ENCODE data around the gene HIP1R. TPM values are rescaled to one million over a fixed set of nuclear protein-coding genes. Genes with fewer than 3 reads are reported as not detected.

The HIP1R gene
- total and polyA plus RNA-seq, 4 donors, result 25.4 to 101 (median 30.1) TPM

- no peak for ATAC-seq (ENCODE audit: low FRiP score)
- Histone ChIP-seq H3K36me3 (ENCODE audit: control insufficient read depth in 1 of 2, insufficient read depth in 2 of 2, low read length in 1 of 2) (no peaks in the 10 kb centered on the region), H3K27ac (ENCODE audit: low read depth in 1 of 2, low read length in 2 of 2) (no peak overlapping the region), H3K9me3 (ENCODE audit: control insufficient read depth, low read length) (no peaks in the 10 kb centered on the region), H3K4me3 (ENCODE audit: low read length in 2 of 2) (no peak overlapping the region), H3K4me1 (ENCODE audit: control insufficient read depth in 1 of 2, insufficient read depth in 2 of 2, low read length in 2 of 2) (no peaks in the 10 kb centered on the region), H3K27me3 (ENCODE audit: control insufficient read depth in 1 of 2, insufficient read depth in 2 of 2, low read length in 1 of 2) (no peaks in the 10 kb centered on the region)
- 96 to 97% methylated on average over 5 of the region's 5 CpGs for WGBS, 2 donors
- no peak for DNase-seq
- intact Hi-C loops (cut with DNase I), result no loop called here
Observed at GRCh38 chr12:122838841-122839240, 3.6 kb downstream of the HIP1R start.

- Histone ChIP-seq H3K4me3 (ENCODE audit: low read length in 2 of 2) (no peak overlapping the region), H3K27ac (ENCODE audit: low read depth in 1 of 2, low read length in 2 of 2) (no peak overlapping the region), H3K36me3 (ENCODE audit: control insufficient read depth in 1 of 2, insufficient read depth in 2 of 2, low read length in 1 of 2) (no peaks in the 10 kb centered on the region), H3K9me3 (ENCODE audit: control insufficient read depth, low read length) (no peaks in the 10 kb centered on the region), H3K4me1 (ENCODE audit: control insufficient read depth in 1 of 2, insufficient read depth in 2 of 2, low read length in 2 of 2) (no peaks in the 10 kb centered on the region), H3K27me3 (ENCODE audit: control insufficient read depth in 1 of 2, insufficient read depth in 2 of 2, low read length in 1 of 2) (no peaks in the 10 kb centered on the region)
- intact Hi-C loops (cut with DNase I), result no loop called here
- peak; percentile 26 to 68 for DNase-seq
- 90 to 91% methylated on average over 18 of the region's 18 CpGs for WGBS, 2 donors
- no peak for ATAC-seq (ENCODE audit: low FRiP score)
Observed at GRCh38 chr12:122839907-122840554, 4.8 kb downstream of the HIP1R start.

- H3K4me3 ChIP-seq (ENCODE audit: low read length in 2 of 2), result no peak overlapping the region
- ATAC-seq (ENCODE audit: low FRiP score) (no peak), DNase-seq (peak; percentile 27 to 66)
- WGBS, 2 donors, result 91 to 94% methylated on average over 26 of the region's 26 CpGs
- H3K9me3 ChIP-seq (ENCODE audit: control insufficient read depth, low read length), result no peaks in the 10 kb centered on the region
- H3K36me3 ChIP-seq (ENCODE audit: control insufficient read depth in 1 of 2, insufficient read depth in 2 of 2, low read length in 1 of 2), result no peaks in the 10 kb centered on the region
- no peak overlapping the region for H3K27ac ChIP-seq (ENCODE audit: low read depth in 1 of 2, low read length in 2 of 2)
- H3K27me3 ChIP-seq (ENCODE audit: control insufficient read depth in 1 of 2, insufficient read depth in 2 of 2, low read length in 1 of 2), result no peaks in the 10 kb centered on the region
- no peaks in the 10 kb centered on the region for H3K4me1 ChIP-seq (ENCODE audit: control insufficient read depth in 1 of 2, insufficient read depth in 2 of 2, low read length in 2 of 2)
- intact Hi-C loops (cut with DNase I), result no loop called here
Observed at GRCh38 chr12:122840580-122841513, 5.6 kb downstream of the HIP1R start.

- DNase-seq (peak in 1 of 2 donors; percentile 71), ATAC-seq (ENCODE audit: low FRiP score) (no peak)
- intact Hi-C loops (cut with DNase I), result no loop called here
- WGBS, 2 donors, result 58 to 62% methylated on average over 23 of the region's 23 CpGs
- Histone ChIP-seq H3K4me3 (ENCODE audit: low read length in 2 of 2) (no peak overlapping the region), H3K9me3 (ENCODE audit: control insufficient read depth, low read length) (no peaks in the 10 kb centered on the region), H3K27me3 (ENCODE audit: control insufficient read depth in 1 of 2, insufficient read depth in 2 of 2, low read length in 1 of 2) (no peaks in the 10 kb centered on the region), H3K4me1 (ENCODE audit: control insufficient read depth in 1 of 2, insufficient read depth in 2 of 2, low read length in 2 of 2) (no peaks in the 10 kb centered on the region), H3K36me3 (ENCODE audit: control insufficient read depth in 1 of 2, insufficient read depth in 2 of 2, low read length in 1 of 2) (no peaks in the 10 kb centered on the region), H3K27ac (ENCODE audit: low read depth in 1 of 2, low read length in 2 of 2) (no peak overlapping the region)
Observed at GRCh38 chr12:122841544-122842321, 6.5 kb downstream of the HIP1R start.

- Histone ChIP-seq H3K9me3 (ENCODE audit: control insufficient read depth, low read length) (no peaks in the 10 kb centered on the region), H3K27me3 (ENCODE audit: control insufficient read depth in 1 of 2, insufficient read depth in 2 of 2, low read length in 1 of 2) (no peaks in the 10 kb centered on the region), H3K4me3 (ENCODE audit: low read length in 2 of 2) (no peak overlapping the region), H3K4me1 (ENCODE audit: control insufficient read depth in 1 of 2, insufficient read depth in 2 of 2, low read length in 2 of 2) (no peaks in the 10 kb centered on the region), H3K36me3 (ENCODE audit: control insufficient read depth in 1 of 2, insufficient read depth in 2 of 2, low read length in 1 of 2) (no peaks in the 10 kb centered on the region), H3K27ac (ENCODE audit: low read depth in 1 of 2, low read length in 2 of 2) (no peak overlapping the region)
- intact Hi-C loops (cut with DNase I), result no loop called here
- ATAC-seq (ENCODE audit: low FRiP score) (no peak), DNase-seq (peak in 1 of 2 donors; percentile 67)
- WGBS, 2 donors, result 86 to 88% methylated on average over 22 of the region's 22 CpGs
Observed at GRCh38 chr12:122842505-122843405, 7.5 kb downstream of the HIP1R start.

GRCh38 chr12:122843455-122843854 is 8.2 kb downstream of the HIP1R start:
- no peaks in the 10 kb centered on the region for H3K9me3 ChIP-seq (ENCODE audit: control insufficient read depth, low read length)
- no peaks in the 10 kb centered on the region for H3K27me3 ChIP-seq (ENCODE audit: control insufficient read depth in 1 of 2, insufficient read depth in 2 of 2, low read length in 1 of 2)
- H3K4me1 ChIP-seq (ENCODE audit: control insufficient read depth in 1 of 2, insufficient read depth in 2 of 2, low read length in 2 of 2), result no peaks in the 10 kb centered on the region
- no peak overlapping the region for H3K4me3 ChIP-seq (ENCODE audit: low read length in 2 of 2)
- intact Hi-C loops (cut with DNase I), result no loop called here
- H3K27ac ChIP-seq (ENCODE audit: low read depth in 1 of 2, low read length in 2 of 2), result no peak overlapping the region
- DNase-seq, result peak in 1 of 2 donors; percentile 71
- no peak for ATAC-seq (ENCODE audit: low FRiP score)
- no peaks in the 10 kb centered on the region for H3K36me3 ChIP-seq (ENCODE audit: control insufficient read depth in 1 of 2, insufficient read depth in 2 of 2, low read length in 1 of 2)
- 95 to 96% methylated on average over 8 of the region's 8 CpGs for WGBS, 2 donors

- Histone ChIP-seq H3K4me3 (ENCODE audit: low read length in 2 of 2) (no peak overlapping the region), H3K27me3 (ENCODE audit: control insufficient read depth in 1 of 2, insufficient read depth in 2 of 2, low read length in 1 of 2) (no peaks in the 10 kb centered on the region), H3K27ac (ENCODE audit: low read depth in 1 of 2, low read length in 2 of 2) (no peak overlapping the region), H3K4me1 (ENCODE audit: control insufficient read depth in 1 of 2, insufficient read depth in 2 of 2, low read length in 2 of 2) (no peaks in the 10 kb centered on the region), H3K9me3 (ENCODE audit: control insufficient read depth, low read length) (no peaks in the 10 kb centered on the region), H3K36me3 (ENCODE audit: control insufficient read depth in 1 of 2, insufficient read depth in 2 of 2, low read length in 1 of 2) (no peaks in the 10 kb centered on the region)
- 89% methylated on average over 8 of the region's 8 CpGs for WGBS, 2 donors
- ATAC-seq (ENCODE audit: low FRiP score) (no peak), DNase-seq (peak in 1 of 2 donors; percentile 49)
- intact Hi-C loops (cut with DNase I), result no loop called here
Observed at GRCh38 chr12:122844366-122844971, 9.2 kb downstream of the HIP1R start.

Data from aorta (tissue), 5 donors.